ENCODE results near the gene OR4D6. TPM values are rescaled to one million over a fixed set of nuclear protein-coding genes. Genes with fewer than 3 reads are reported as not detected.

The OR4D6 gene
- polyA plus RNA-seq (2012; ENCODE audit: insufficient read length, low read depth) = not detected

DNA sequence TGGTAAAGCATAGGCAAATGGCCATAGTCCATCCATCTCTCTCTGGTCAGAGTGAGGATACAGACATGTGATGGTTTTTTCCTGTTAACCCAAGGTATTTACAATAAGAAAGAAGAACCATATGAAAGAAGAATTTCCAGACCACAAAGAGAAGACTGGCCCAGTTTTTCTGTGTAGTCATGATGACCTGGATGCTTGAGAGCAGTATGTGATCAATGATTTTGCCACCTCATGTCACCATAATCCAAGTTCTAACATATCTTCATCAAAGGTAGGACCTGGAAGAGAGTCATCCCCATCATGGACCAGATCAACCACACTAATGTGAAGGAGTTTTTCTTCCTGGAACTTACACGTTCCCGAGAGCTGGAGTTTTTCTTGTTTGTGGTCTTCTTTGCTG is at the start of gene OR4D6:
Gene OR4D6 (plus strand): TSS at position 301 of the 400 bp plus-strand sequence. CDS start 0 bp downstream, at position 301.
- TF ChIP-seq, protein P1, sequence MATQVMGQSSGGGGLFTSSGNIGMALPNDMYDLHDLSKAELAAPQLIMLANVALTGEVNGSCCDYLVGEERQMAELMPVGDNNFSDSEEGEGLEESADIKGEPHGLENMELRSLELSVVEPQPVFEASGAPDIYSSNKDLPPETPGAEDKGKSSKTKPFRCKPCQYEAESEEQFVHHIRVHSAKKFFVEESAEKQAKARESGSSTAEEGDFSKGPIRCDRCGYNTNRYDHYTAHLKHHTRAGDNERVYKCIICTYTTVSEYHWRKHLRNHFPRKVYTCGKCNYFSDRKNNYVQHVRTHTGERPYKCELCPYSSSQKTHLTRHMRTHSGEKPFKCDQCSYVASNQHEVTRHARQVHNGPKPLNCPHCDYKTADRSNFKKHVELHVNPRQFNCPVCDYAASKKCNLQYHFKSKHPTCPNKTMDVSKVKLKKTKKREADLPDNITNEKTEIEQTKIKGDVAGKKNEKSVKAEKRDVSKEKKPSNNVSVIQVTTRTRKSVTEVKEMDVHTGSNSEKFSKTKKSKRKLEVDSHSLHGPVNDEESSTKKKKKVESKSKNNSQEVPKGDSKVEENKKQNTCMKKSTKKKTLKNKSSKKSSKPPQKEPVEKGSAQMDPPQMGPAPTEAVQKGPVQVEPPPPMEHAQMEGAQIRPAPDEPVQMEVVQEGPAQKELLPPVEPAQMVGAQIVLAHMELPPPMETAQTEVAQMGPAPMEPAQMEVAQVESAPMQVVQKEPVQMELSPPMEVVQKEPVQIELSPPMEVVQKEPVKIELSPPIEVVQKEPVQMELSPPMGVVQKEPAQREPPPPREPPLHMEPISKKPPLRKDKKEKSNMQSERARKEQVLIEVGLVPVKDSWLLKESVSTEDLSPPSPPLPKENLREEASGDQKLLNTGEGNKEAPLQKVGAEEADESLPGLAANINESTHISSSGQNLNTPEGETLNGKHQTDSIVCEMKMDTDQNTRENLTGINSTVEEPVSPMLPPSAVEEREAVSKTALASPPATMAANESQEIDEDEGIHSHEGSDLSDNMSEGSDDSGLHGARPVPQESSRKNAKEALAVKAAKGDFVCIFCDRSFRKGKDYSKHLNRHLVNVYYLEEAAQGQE (IDR thresholded peaks at IDR 0.05; ENCODE audit: insufficient read depth in 1 of 2, low read depth in 2 of 2, low read length in 2 of 2) = no peak
- TF ChIP-seq FOXP2 (optimal IDR thresholded peaks at IDR 0.05; ENCODE audit: borderline replicate concordance, extremely low read depth, extremely low read length, insufficient read depth) (no peak), TAF1 (IDR thresholded peaks at IDR 0.05; ENCODE audit: borderline replicate concordance, insufficient read depth, low read length) (no peak), POLR2AphosphoS5 (IDR thresholded peaks at IDR 0.05; ENCODE audit: low read depth, low read length) (no peak), SIN3A (IDR thresholded peaks at IDR 0.05; ENCODE audit: borderline replicate concordance, insufficient read depth, low read length) (no peak)

DNA sequence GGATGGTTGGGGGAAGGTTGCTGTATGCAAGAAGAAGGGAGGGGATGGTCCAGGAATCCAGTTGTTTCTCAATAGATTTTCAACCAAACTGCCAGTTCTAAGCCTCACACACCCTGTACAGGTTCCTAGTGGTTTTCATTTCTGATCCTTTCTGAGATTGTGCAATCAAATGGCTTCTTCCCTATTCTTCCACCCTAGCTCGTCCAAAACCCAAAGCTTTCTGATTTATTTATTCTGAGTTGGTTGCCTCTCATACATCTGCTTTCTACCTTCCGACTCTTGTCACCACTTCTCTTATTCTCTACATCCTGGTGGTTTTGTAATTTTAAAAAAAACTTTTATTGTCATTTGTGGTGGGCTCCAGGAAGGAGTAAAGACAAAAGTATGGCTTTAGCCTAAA is 43.1 kb upstream of the OR4D6 start:
- TF ChIP-seq FOXP2 (optimal IDR thresholded peaks at IDR 0.05; ENCODE audit: borderline replicate concordance, extremely low read depth, extremely low read length, insufficient read depth) (no peak), TAF1 (IDR thresholded peaks at IDR 0.05; ENCODE audit: borderline replicate concordance, insufficient read depth, low read length) (no peak), POLR2AphosphoS5 (IDR thresholded peaks at IDR 0.05; ENCODE audit: low read depth, low read length) (no peak), SIN3A (IDR thresholded peaks at IDR 0.05; ENCODE audit: borderline replicate concordance, insufficient read depth, low read length) (no peak)
- TF ChIP-seq, protein P1 (IDR thresholded peaks at IDR 0.05; ENCODE audit: insufficient read depth in 1 of 2, low read depth in 2 of 2, low read length in 2 of 2) = no peak

DNA sequence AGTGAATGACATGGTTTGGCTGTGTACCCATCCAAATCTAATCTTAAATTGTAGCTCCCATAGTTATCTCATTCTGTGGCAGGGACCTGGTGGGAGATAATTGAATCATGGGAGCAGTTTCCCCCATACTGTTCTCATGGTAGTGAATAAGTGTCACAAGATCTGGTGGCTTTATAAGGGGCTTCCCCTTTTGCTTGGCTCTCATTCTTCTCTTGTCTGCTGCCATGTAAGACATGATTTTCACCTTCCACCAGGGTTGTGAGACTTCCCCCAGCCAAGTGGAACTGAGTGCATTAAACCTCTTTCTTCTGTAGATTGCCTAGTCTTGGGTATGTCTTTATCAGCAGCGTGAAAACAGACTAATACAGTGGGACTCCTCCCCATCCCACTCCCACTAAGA is 41.6 kb upstream of the OR4D6 start:
- no peak for TF ChIP-seq TAF1 (IDR thresholded peaks at IDR 0.05; ENCODE audit: borderline replicate concordance, insufficient read depth, low read length)
- no peak for TF ChIP-seq POLR2AphosphoS5 (IDR thresholded peaks at IDR 0.05; ENCODE audit: low read depth, low read length)
- TF ChIP-seq, protein P1 (IDR thresholded peaks at IDR 0.05; ENCODE audit: insufficient read depth in 1 of 2, low read depth in 2 of 2, low read length in 2 of 2) = no peak
- no peak for TF ChIP-seq SIN3A (IDR thresholded peaks at IDR 0.05; ENCODE audit: borderline replicate concordance, insufficient read depth, low read length)
- no peak for TF ChIP-seq FOXP2 (optimal IDR thresholded peaks at IDR 0.05; ENCODE audit: borderline replicate concordance, extremely low read depth, extremely low read length, insufficient read depth)

DNA sequence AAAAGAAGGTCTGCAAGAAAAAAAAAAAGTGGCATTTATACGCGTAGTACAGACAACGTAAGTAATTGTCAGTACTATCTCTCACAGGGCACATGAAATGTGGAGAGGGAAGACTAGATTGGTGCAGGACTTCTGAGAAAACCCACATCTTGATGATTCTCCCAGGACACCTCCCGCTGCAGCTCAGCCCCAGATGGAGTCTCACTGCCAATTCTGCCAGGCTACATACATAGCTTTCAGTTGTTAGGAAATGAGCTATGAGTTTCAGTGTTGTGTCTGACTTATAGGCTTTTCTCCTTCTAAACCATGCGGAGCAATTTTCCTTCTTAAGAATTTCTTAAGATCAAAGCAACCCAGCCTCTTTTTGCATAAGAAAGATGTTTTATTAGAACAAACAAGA is 40.1 kb upstream of the OR4D6 start:
- TF ChIP-seq, protein P1 (IDR thresholded peaks at IDR 0.05; ENCODE audit: insufficient read depth in 1 of 2, low read depth in 2 of 2, low read length in 2 of 2) = no peak
- TF ChIP-seq TAF1 (IDR thresholded peaks at IDR 0.05; ENCODE audit: borderline replicate concordance, insufficient read depth, low read length) = no peak
- no peak for TF ChIP-seq POLR2AphosphoS5 (IDR thresholded peaks at IDR 0.05; ENCODE audit: low read depth, low read length)
- TF ChIP-seq SIN3A (IDR thresholded peaks at IDR 0.05; ENCODE audit: borderline replicate concordance, insufficient read depth, low read length) = no peak
- TF ChIP-seq FOXP2 (optimal IDR thresholded peaks at IDR 0.05; ENCODE audit: borderline replicate concordance, extremely low read depth, extremely low read length, insufficient read depth) = no peak

DNA sequence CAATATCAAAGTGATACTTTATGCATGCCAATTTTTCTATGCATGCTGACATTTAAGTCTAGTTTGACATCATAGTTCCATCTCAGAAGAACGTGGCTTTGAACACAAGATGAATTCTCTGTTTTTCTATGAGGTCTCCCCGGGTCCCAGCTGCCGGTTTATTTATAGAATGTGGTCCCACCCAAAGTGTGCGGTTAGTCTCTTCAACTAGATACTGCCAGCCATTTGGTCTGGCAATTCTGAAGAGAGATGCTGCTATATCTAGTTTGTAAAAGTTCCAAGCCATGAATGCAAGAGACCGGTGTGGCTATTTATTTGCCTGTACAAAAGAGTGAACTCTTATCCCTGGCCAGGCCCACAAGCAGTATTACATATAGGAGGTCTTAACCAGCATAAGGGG is 39.7 kb upstream of the OR4D6 start:
- no peak for TF ChIP-seq POLR2AphosphoS5 (IDR thresholded peaks at IDR 0.05; ENCODE audit: low read depth, low read length)

Measured in PFSK-1 (cell line).